Suprapubic skin (tissue), 4 donors: ENCODE data around the gene LSM5. TPM values are rescaled to one million over a fixed set of nuclear protein-coding genes. Genes with fewer than 3 reads are reported as not detected.
"Not testable (repeated sequence)": the region's sequence is repeated elsewhere in the genome, so short reads cannot be mapped to it uniquely, and the experiment has no call there.

Source experiments
- DNase-seq, 2 donors: peaks; one replicate each; pipeline ENCODE4 v3.0.0-alpha.2; 2019; ENCODE audit warnings: low spot score in 2 of 2
- H3K27ac ChIP-seq: fragments of 200-600 bp; sonication (generic); one replicate; pipeline ENCODE4 v1.5.1; 2019
- H3K27me3 ChIP-seq: fragments of 200-600 bp; sonication (generic); one replicate; pipeline ENCODE4 v1.5.1; 2019
- H3K36me3 ChIP-seq: fragments of 200-600 bp; sonication (generic); one replicate; pipeline ENCODE4 v1.5.1; 2019
- H3K4me1 ChIP-seq: fragments of 200-600 bp; sonication (generic); one replicate; pipeline ENCODE4 v1.5.1; 2019
- H3K4me3 ChIP-seq: fragments of 200-600 bp; sonication (generic); one replicate; pipeline ENCODE4 v1.5.1; 2019; ENCODE audit warnings: mild to moderate bottlenecking
- H3K9me3 ChIP-seq: fragments of 200-600 bp; sonication (generic); one replicate; pipeline ENCODE4 v1.5.1; 2019
- EP300 ChIP-seq: sonication (generic); formaldehyde crosslinking; IDR thresholded peaks from one replicate; pipeline ENCODE4 v1.6.1; 2017; ENCODE audit warnings: antibody characterized with exemption
- POLR2A ChIP-seq, 2 donors: fragments of 450-650 bp; IDR thresholded peaks; one replicate each; pipeline ENCODE4 v1.6.1; 2017; ENCODE audit warnings: antibody characterized with exemption in 2 of 2, mild to moderate bottlenecking in 2 of 2, moderate library complexity in 2 of 2
- POLR2AphosphoS5 ChIP-seq, 3 donors: sonication (generic); formaldehyde crosslinking; IDR thresholded peaks; one replicate each; pipeline ENCODE4 v1.6.1; 2017; ENCODE audit warnings: antibody characterized with exemption in 3 of 3
- WGBS: methylation state at CpG from one replicate; pipeline ENCODE4 v1.1.5; 2018; 5-methylcytosine and 5-hydroxymethylcytosine counted together
- total RNA-seq, 4 donors: library from RNA; depleted of rRNA; stranded (reverse); fragments of >200 nt; gene quantifications; one replicate each; pipeline ENCODE4 v1.1.0, GENCODE V29; 2016
- TF ChIP-seq, protein P1 (sequence below), 2 donors: fragments of 200-600 bp in 1 of 2; fragments of 450-650 bp in 1 of 2; sonication (generic) in 1 of 2; IDR thresholded peaks; one replicate each; pipeline ENCODE4 v1.5.1; 2016 to 2019; ENCODE audit warnings: antibody characterized with exemption in 2 of 2, mild to moderate bottlenecking in 1 of 2, moderate library complexity in 1 of 2

The LSM5 gene
- total RNA-seq, 4 donors from 2014 or later = 13.4 to 18.9 (median 13.9) TPM

DNA sequence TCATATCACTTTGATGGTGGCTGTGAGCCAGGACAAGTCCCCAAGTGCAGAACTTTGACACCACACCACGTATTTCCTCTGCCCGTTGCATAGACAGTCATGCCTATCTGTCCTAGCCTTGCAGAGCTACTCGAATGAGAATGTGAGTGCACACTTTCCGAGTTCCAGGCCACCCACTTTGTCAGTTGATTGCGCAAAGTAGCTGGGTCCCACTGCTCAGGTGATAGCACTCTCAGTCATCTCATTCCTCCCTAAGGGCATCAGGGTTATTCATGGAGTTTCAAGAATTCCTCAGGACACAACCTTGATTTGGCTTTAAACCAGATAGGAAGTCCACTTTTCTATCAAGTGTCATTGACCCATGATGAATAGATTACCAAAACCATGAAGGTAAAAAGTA, 19.3 kb downstream of the LSM5 start:
- Histone ChIP-seq H3K4me1 (no peaks in the 10 kb centered on the region), H3K27me3 (no peaks in the 10 kb centered on the region), H3K27ac (no peak overlapping the region), H3K4me3 (no peak overlapping the region), H3K36me3 (no peaks in the 10 kb centered on the region), H3K9me3 (no peaks in the 10 kb centered on the region)
- TF ChIP-seq POLR2A (IDR thresholded peaks at IDR 0.05) = no peak
- TF ChIP-seq, protein P1, sequence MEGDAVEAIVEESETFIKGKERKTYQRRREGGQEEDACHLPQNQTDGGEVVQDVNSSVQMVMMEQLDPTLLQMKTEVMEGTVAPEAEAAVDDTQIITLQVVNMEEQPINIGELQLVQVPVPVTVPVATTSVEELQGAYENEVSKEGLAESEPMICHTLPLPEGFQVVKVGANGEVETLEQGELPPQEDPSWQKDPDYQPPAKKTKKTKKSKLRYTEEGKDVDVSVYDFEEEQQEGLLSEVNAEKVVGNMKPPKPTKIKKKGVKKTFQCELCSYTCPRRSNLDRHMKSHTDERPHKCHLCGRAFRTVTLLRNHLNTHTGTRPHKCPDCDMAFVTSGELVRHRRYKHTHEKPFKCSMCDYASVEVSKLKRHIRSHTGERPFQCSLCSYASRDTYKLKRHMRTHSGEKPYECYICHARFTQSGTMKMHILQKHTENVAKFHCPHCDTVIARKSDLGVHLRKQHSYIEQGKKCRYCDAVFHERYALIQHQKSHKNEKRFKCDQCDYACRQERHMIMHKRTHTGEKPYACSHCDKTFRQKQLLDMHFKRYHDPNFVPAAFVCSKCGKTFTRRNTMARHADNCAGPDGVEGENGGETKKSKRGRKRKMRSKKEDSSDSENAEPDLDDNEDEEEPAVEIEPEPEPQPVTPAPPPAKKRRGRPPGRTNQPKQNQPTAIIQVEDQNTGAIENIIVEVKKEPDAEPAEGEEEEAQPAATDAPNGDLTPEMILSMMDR (IDR thresholded peaks at IDR 0.05) = no peak
- DNase-seq = no peak
- 73% methylated on average over 5 of the region's 5 CpGs for WGBS

DNA sequence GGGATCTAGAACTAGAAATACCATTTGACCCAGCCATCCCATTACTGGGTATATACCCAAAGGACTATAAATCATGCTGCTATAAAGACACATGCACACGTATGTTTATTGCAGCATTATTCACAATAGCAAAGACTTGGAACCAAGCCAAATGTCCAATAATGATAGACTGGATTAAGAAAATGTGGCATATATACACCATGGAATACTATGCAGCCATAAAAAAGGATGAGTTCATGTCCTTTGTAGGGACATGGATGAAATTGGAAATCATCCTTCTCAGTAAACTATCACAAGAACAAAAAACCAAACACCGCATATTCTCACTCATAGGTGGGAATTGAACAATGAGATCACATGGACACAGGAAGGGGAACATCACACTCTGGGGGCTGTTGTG, 20.2 kb downstream of the LSM5 start:
- WGBS = 95% methylated on average over 1 of the region's 2 CpGs
- not testable (repeated sequence) for H3K36me3 ChIP-seq, H3K27ac ChIP-seq

DNA sequence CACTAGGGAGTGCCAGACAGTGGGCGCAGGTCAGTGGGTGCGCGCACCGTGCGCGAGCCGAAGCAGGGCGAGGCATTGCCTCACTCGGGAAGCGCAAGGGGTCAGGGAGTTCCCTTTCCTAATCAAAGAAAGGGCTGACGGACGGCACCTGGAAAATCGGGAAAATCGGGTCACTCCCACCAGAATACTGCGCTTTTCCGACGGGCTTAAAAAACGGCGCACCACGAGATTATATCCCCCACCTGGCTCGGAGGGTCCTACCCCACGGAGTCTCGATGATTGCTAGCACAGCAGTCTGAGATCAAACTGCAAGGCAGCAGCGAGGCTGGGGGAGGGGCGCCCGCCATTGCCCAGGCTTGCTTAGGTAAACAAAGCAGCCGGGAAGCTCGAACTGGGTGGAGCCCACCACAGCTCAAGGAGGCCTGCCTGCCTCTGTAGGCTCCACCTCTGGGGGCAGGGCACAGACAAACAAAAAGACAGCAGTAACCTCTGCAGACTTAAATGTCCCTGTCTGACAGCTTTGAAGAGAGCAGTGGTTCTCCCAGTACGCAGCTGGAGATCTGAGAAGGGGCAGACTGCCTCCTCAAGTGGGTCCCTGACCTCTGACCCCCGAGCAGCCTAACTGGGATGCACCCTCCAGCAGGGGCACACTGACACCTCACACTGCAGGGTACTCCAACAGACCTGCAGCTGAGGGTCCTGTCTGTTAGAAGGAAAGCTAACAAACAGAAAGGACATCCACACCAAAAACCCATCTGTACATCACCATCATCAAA, 25.4 kb downstream of the LSM5 start:
- H3K27me3 ChIP-seq, H3K27ac ChIP-seq, H3K9me3 ChIP-seq, H3K4me1 ChIP-seq, DNase-seq, H3K4me3 ChIP-seq, H3K36me3 ChIP-seq: not testable (repeated sequence)
- 91% methylated on average over 24 of the region's 30 CpGs for WGBS

More for the DNA sequence above, 20.2 kb downstream of the LSM5 start:
- not testable (repeated sequence) for H3K4me3 ChIP-seq, H3K27me3 ChIP-seq, H3K4me1 ChIP-seq, DNase-seq, H3K9me3 ChIP-seq

DNA sequence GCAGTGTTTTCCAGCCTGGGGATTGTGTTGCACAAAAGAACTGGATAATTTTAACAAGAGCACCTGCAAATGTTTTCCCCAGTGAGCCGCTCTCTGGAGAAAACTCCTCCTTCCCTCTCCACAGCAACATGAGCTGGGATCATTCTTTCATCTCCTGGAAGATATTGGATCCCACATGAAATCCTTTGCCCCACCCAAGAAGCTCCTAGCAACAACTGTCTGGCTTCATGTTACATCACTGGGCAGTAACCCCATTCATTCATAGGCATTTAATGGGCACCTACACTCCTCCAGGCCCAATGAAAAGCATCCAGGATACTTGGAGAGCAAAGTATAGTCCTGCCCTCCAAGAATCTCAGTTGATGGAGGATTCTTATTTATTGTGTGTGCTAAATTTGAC, 27.2 kb downstream of the LSM5 start:
- TF ChIP-seq EP300 (no peak), POLR2A (IDR thresholded peaks at IDR 0.05) (no peak), POLR2AphosphoS5 (IDR thresholded peaks at IDR 0.05) (no peak)
- TF ChIP-seq, protein P1 (IDR thresholded peaks at IDR 0.05) = no peak

DNA sequence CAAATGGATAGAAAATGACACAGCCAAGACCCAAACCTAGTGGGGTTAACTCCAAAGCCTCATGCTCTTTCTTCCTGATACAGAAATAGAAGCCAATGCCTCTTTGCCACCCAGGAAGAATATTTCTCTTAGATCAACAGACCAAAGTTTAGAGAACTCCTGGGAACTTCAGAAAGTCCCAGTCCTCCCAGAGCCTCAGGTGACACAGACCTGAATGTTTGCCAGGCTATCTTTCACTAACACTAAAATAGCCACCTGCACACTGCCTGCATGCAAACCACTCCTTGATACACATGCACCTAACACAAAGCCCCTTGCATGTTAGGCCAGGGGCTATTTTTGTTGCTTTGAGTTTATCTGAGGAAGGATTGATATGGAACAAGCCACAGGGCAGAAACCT, 27.7 kb downstream of the LSM5 start:
- no peak for DNase-seq
- Histone ChIP-seq H3K27me3 (no peaks in the 10 kb centered on the region), H3K4me3 (no peak overlapping the region), H3K4me1 (no peaks in the 10 kb centered on the region), H3K36me3 (no peaks in the 10 kb centered on the region), H3K9me3 (no peaks in the 10 kb centered on the region), H3K27ac (no peak overlapping the region)
- no peak for TF ChIP-seq POLR2A (IDR thresholded peaks at IDR 0.05)
- TF ChIP-seq, protein P1 (IDR thresholded peaks at IDR 0.05) = no peak

More for the DNA sequence above, 27.2 kb downstream of the LSM5 start:
- Histone ChIP-seq H3K27me3 (no peaks in the 10 kb centered on the region), H3K9me3 (no peaks in the 10 kb centered on the region), H3K4me3 (no peak overlapping the region), H3K36me3 (no peaks in the 10 kb centered on the region), H3K27ac (no peak overlapping the region), H3K4me1 (no peaks in the 10 kb centered on the region)
- no peak for DNase-seq
- 50% methylated on average over 1 of the region's 1 CpG for WGBS

DNA sequence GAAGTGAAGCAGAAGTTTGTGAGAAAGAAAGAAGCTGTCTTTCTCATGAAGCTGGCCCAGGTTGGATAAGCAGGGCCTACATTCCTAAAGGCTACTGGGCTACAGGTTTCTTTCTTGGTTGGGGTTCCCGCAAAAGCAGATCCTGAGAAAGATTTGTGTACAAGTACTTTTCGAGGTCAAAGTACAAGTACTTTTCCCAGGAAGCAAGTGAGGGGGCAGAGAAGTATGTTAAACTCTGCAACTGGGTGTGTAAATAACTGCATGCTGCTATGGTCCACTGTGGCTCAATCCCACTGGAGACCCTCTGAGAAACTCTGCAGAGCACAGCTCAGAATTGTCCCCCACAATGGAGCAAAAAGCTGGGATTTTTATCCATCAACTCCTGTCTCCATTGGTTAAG, 28.7 kb downstream of the LSM5 start:
- no peak for DNase-seq
- no peaks in the 10 kb centered on the region for H3K36me3 ChIP-seq

More for the DNA sequence above, 28.7 kb downstream of the LSM5 start:
- H3K4me3 ChIP-seq = no peak overlapping the region
- H3K27me3 ChIP-seq = no peaks in the 10 kb centered on the region
- no peaks in the 10 kb centered on the region for H3K9me3 ChIP-seq
- H3K4me1 ChIP-seq = no peaks in the 10 kb centered on the region
- H3K27ac ChIP-seq = no peak overlapping the region
- TF ChIP-seq EP300 (no peak), POLR2A (IDR thresholded peaks at IDR 0.05) (no peak), POLR2AphosphoS5 (IDR thresholded peaks at IDR 0.05) (no peak)
- TF ChIP-seq, protein P1 (IDR thresholded peaks at IDR 0.05) = no peak
- 87% methylated on average over 2 of the region's 2 CpGs for WGBS
